ENCODE measurements around the gene RUNDC1.

Gene RUNDC1

DNA sequence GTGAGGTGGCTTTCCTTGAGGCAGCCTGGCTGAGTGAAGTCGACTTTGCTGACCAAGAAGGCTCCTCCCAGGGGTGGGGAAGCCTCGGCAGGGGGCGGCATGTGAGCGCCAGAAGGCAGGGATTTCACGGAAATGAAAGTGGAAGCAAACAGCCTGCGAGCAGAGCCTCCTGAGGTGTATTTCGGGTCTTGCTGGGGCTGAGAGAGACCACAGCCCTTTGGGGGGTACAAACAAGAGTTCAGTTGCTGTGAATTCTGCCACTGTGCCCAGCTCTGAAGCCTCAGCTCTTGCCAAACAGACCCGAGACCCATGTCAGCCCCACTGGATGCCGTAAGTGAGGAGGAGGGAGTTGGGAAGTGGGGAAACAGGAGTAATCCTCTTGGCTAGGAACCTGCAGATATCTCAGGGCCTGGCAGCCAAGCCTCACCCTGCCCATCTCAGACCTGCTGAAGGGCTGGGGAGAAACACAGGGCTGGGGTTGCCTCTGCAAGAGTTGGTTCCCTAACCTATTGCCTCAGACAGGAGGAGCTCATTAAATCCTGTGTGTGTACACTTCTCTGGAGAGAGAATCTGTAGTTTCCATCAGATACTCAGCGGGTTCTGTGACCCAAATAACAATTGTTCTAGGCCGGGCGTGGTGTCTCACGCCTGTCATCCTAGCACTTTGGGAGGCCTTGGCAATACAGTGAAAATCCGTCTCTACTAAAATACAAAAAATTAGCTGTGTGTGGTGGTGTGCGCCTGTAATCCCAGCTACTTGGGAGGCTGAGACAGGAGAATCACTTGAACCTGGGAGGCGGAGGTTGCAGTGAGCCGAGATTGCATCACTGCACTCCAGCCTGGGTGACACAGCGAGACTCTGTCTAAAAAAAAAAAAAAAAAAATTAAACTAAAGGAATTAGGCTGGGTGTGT lies 26.5 kb downstream of the RUNDC1 start, which contains the start of gene IFI35 (continued):
- TF ChIP-seq, protein P1, sequence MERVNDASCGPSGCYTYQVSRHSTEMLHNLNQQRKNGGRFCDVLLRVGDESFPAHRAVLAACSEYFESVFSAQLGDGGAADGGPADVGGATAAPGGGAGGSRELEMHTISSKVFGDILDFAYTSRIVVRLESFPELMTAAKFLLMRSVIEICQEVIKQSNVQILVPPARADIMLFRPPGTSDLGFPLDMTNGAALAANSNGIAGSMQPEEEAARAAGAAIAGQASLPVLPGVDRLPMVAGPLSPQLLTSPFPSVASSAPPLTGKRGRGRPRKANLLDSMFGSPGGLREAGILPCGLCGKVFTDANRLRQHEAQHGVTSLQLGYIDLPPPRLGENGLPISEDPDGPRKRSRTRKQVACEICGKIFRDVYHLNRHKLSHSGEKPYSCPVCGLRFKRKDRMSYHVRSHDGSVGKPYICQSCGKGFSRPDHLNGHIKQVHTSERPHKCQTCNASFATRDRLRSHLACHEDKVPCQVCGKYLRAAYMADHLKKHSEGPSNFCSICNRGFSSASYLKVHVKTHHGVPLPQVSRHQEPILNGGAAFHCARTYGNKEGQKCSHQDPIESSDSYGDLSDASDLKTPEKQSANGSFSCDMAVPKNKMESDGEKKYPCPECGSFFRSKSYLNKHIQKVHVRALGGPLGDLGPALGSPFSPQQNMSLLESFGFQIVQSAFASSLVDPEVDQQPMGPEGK (tag by site-specific recombination; IDR thresholded peaks at IDR 0.05): peak; percentile 55; the same call in 1 of the 2 replicates
- TF ChIP-seq ZNF670 (tag by site-specific recombination; IDR thresholded peaks at IDR 0.05; ENCODE audit: low read depth): no peak
- no peak for TF ChIP-seq TRIM28 (IDR thresholded peaks at IDR 0.05; ENCODE audit: borderline replicate concordance, low read length)
- no peak for TF ChIP-seq ZNF707 (tag by site-specific recombination; IDR thresholded peaks at IDR 0.05)
- no peak for TF ChIP-seq ZNF473 (tag by site-specific recombination; IDR thresholded peaks at IDR 0.05)
- no peak for TF ChIP-seq ZNF266 (tag by site-specific recombination; IDR thresholded peaks at IDR 0.05; ENCODE audit: low read depth)

DNA sequence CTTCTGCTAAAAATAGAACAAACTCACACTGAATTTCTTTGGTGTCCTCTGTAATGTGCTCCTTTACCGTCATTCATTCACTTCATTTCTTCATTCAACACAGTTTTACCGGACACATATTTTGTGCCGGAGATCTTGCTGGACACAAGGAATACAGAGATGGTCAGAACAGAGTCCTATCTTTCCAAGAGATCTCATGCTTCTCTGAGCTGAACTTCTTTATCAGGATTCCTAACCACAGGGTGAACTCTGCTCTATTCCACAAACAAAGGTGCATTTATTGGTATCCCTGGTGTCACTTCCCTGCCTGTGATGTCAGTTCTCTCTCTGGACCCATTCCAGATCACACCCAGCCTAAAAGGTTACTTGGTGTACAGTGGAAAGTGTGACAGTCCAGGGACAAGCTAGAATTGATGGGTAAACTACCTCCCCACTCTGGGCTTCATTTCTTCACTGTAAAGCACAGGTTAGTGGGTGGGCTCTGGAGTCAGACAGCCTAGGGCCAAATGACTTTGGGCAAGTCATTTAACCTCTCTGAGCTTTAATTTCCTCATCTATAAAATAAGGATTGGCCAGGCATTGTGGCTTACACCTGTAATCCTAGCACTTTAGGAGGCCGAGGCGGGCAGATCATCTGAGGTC lies 30.4 kb downstream of the RUNDC1 start:
- H3K27ac ChIP-seq (ENCODE audit: extremely low read depth, low read depth, low read length): no peak overlapping the region

More for the DNA sequence above, 30.4 kb downstream of the RUNDC1 start:
- Histone ChIP-seq H3K36me3 (ENCODE audit: control insufficient read depth in 2 of 2, insufficient read depth in 1 of 2, low read length in 2 of 2) (peaks cover 2 to 29% of the 10 kb centered on the region in 2 experiments; a peak in 2 of 3 replicates), H3K4me3 (ENCODE audit: low read depth, low read length) (no peak overlapping the region), H3K9me3 (ENCODE audit: control insufficient read depth, insufficient read depth, low read depth, low read length) (no peaks in the 10 kb centered on the region), H3K4me1 (ENCODE audit: control insufficient read depth, insufficient read depth, low read length) (no peaks in the 10 kb centered on the region)
- no peak for TF ChIP-seq ZNF174 (tag by site-specific recombination; IDR thresholded peaks at IDR 0.05)
- no peak for TF ChIP-seq ZNF175 (tag by site-specific recombination; IDR thresholded peaks at IDR 0.05)
- TF ChIP-seq ZNF155 (tag by site-specific recombination; IDR thresholded peaks at IDR 0.05): no peak
- TF ChIP-seq ZNF629 (tag by site-specific recombination; IDR thresholded peaks at IDR 0.05): no peak
- TF ChIP-seq ZNF223 (tag by site-specific recombination; IDR thresholded peaks at IDR 0.05): no peak
- TF ChIP-seq, protein P2, sequence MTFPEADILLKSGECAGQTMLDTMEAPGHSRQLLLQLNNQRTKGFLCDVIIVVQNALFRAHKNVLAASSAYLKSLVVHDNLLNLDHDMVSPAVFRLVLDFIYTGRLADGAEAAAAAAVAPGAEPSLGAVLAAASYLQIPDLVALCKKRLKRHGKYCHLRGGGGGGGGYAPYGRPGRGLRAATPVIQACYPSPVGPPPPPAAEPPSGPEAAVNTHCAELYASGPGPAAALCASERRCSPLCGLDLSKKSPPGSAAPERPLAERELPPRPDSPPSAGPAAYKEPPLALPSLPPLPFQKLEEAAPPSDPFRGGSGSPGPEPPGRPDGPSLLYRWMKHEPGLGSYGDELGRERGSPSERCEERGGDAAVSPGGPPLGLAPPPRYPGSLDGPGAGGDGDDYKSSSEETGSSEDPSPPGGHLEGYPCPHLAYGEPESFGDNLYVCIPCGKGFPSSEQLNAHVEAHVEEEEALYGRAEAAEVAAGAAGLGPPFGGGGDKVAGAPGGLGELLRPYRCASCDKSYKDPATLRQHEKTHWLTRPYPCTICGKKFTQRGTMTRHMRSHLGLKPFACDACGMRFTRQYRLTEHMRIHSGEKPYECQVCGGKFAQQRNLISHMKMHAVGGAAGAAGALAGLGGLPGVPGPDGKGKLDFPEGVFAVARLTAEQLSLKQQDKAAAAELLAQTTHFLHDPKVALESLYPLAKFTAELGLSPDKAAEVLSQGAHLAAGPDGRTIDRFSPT (tag by site-specific recombination; IDR thresholded peaks at IDR 0.05): no peak
- peak; percentile 71 for TF ChIP-seq FEZF1 (tag by site-specific recombination; IDR thresholded peaks at IDR 0.05)
- TF ChIP-seq, protein P3, sequence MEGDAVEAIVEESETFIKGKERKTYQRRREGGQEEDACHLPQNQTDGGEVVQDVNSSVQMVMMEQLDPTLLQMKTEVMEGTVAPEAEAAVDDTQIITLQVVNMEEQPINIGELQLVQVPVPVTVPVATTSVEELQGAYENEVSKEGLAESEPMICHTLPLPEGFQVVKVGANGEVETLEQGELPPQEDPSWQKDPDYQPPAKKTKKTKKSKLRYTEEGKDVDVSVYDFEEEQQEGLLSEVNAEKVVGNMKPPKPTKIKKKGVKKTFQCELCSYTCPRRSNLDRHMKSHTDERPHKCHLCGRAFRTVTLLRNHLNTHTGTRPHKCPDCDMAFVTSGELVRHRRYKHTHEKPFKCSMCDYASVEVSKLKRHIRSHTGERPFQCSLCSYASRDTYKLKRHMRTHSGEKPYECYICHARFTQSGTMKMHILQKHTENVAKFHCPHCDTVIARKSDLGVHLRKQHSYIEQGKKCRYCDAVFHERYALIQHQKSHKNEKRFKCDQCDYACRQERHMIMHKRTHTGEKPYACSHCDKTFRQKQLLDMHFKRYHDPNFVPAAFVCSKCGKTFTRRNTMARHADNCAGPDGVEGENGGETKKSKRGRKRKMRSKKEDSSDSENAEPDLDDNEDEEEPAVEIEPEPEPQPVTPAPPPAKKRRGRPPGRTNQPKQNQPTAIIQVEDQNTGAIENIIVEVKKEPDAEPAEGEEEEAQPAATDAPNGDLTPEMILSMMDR (tag by site-specific recombination; IDR thresholded peaks at IDR 0.05): no peak
- peak; percentile 96 for TF ChIP-seq ZNF24 (tag by site-specific recombination; IDR thresholded peaks at IDR 0.05)
- no peak for TF ChIP-seq ZFP41 (tag by site-specific recombination; IDR thresholded peaks at IDR 0.05; ENCODE audit: borderline replicate concordance)
- TF ChIP-seq SP7 (tag by site-specific recombination; IDR thresholded peaks at IDR 0.05): 0 out of 2 replicates have a peak, but pooled peaks have one; percentile 17
- TF ChIP-seq, protein P4, sequence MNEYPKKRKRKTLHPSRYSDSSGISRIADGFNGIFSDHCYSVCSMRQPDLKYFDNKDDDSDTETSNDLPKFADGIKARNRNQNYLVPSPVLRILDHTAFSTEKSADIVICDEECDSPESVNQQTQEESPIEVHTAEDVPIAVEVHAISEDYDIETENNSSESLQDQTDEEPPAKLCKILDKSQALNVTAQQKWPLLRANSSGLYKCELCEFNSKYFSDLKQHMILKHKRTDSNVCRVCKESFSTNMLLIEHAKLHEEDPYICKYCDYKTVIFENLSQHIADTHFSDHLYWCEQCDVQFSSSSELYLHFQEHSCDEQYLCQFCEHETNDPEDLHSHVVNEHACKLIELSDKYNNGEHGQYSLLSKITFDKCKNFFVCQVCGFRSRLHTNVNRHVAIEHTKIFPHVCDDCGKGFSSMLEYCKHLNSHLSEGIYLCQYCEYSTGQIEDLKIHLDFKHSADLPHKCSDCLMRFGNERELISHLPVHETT (tag by site-specific recombination; IDR thresholded peaks at IDR 0.05): no peak
- no peak for TF ChIP-seq TRIM28 (IDR thresholded peaks at IDR 0.05; ENCODE audit: borderline replicate concordance, low read length)
- ChIA-PET POLR2A (interaction anchor here (0.6 to 3.4 kb wide), 6 partner anchors 8 to 517 kb away, joined by 3 to 29 read pairs (median 7); partner anchors contain the start of genes RPL27 and VAT1), CTCF (interaction anchor here (1.5 kb wide), 1 partner anchor 13 kb away, joined by 7 read pairs; the partner anchor contains the start of gene RPL27)

All from HEK293 (cell line).